Lung (tissue), 12 donors: Measurements from ENCODE around the gene CD44. TPM values are rescaled to one million over a fixed set of nuclear protein-coding genes. Genes with fewer than 3 reads are reported as not detected.

Source experiments
- ATAC-seq: fragments of 200-7000 bp; cut with Tn5 transposase; one replicate; pipeline ENCODE4 v1.9.1; 2020; ENCODE audit warnings: moderate number of reproducible peaks; ENCODE audit not compliant: insufficient read depth, low FRiP score
- DNase-seq, 3 donors: peaks; one replicate each; pipeline ENCODE4 v3.0.0-alpha.2; 2013 to 2017
- H3K27ac ChIP-seq, 2 donors: one replicate each; pipeline ENCODE4 v1.5.1; 2013; ENCODE audit warnings: mild to moderate bottlenecking in 2 of 2, moderate library complexity in 2 of 2, control low read depth in 1 of 2, inconsistent platforms in 1 of 2, low read depth in 1 of 2, low read length in 1 of 2
- H3K27me3 ChIP-seq, 3 donors: one replicate each; pipeline ENCODE4 v1.5.1; 2013; ENCODE audit warnings: low read length in 2 of 3; ENCODE audit not compliant: control insufficient read depth in 3 of 3, insufficient read depth in 3 of 3
- H3K36me3 ChIP-seq, 4 donors: one replicate each; pipeline ENCODE4 v1.5.1; 2013; ENCODE audit warnings: low read length in 4 of 4, mild to moderate bottlenecking in 1 of 4, moderate library complexity in 1 of 4; ENCODE audit not compliant: control insufficient read depth in 4 of 4, insufficient read depth in 4 of 4
- H3K4me1 ChIP-seq, 5 donors: one replicate each; pipeline ENCODE4 v1.5.1; 2013; ENCODE audit warnings: low read length in 5 of 5, mild to moderate bottlenecking in 2 of 5, moderate library complexity in 1 of 5; ENCODE audit not compliant: control insufficient read depth in 5 of 5, insufficient read depth in 5 of 5
- H3K4me3 ChIP-seq: one replicate; pipeline ENCODE4 v1.5.1; 2013; ENCODE audit warnings: mild to moderate bottlenecking, control low read depth, moderate library complexity
- H3K9ac ChIP-seq, 2 donors: one replicate each; pipeline ENCODE4 v1.5.1; 2013; ENCODE audit warnings: low read length in 2 of 2, control low read depth in 1 of 2; ENCODE audit not compliant: insufficient read depth in 1 of 2
- H3K9me3 ChIP-seq, 4 donors: one replicate each; pipeline ENCODE4 v1.5.1; 2013; ENCODE audit warnings: low read length in 3 of 4, mild to moderate bottlenecking in 1 of 4, moderate library complexity in 1 of 4; ENCODE audit not compliant: control insufficient read depth in 4 of 4, insufficient read depth in 3 of 4
- CTCF ChIP-seq: IDR thresholded peaks from 2 replicates; pipeline ENCODE4 v1.5.1; 2012; ENCODE audit warnings: mild to moderate bottlenecking; ENCODE audit errors: control extremely low read depth, extremely low read depth
- WGBS, 2 donors: extraction: QIAGEN DNeasy Blood & Tissue Kit; methylation state at CpG; one replicate each; pipeline ENCODE4 v1.1.7; 2013; 5-methylcytosine and 5-hydroxymethylcytosine counted together
- polyA plus RNA-seq, 2 donors: library from polyadenylated mRNA; stranded (reverse); fragments of 200-250 nt; gene quantifications; one replicate each; pipeline ENCODE4 v1.2.1, GENCODE V29; 2013
- total RNA-seq, 2 donors: library from RNA; depleted of rRNA in 1 of 2; stranded (reverse); fragments of >200 nt in 1 of 2; gene quantifications; one replicate each; pipeline ENCODE4 v1.2.1, GENCODE V29; 2014 to 2021
- donor health status: control.
- donor health status: control.
- donor health status: Bipolar disorder and iron deficiency.
- donor health status: healthy.
- donor health status: DM: yes; HTN: yes; CAD: no.

CD44 gene
- total and polyA plus RNA-seq, 4 donors, result 115 to 636 (median 544) TPM

DNA sequence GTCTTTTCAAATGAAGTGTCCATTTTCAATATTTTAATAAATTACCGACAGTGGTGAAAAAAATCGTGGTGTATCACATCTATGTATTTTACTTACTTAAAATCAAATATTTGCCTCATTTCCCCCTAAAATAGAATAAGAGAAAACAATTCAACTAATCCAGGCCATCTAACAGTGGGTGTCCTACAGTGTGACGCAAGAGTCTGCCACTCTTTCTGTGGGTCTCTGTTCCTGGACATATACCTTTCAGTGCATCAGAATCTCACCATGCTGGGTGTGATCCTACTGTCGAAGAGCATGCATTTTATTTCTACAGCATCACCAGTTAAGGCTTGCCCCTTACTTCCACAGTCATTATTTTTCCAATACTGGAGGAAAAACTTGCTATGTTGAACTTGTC lies 111.2 kb downstream of the CD44 start:
- ATAC-seq, result no peak
- H3K9ac ChIP-seq, result no peak overlapping the region
- H3K4me1 ChIP-seq, result peaks cover 0 to 2% (median 0%) of the 10 kb centered on the region in 5 donors
- no peak overlapping the region for H3K27ac ChIP-seq
- TF ChIP-seq CTCF, result no peak
- H3K9me3 ChIP-seq, result peaks cover 0 to 2% (median 0%) of the 10 kb centered on the region in 4 donors
- no peak for DNase-seq
- H3K27me3 ChIP-seq, result no peaks in the 10 kb centered on the region
- no peaks in the 10 kb centered on the region for H3K36me3 ChIP-seq
- 91 to 93% methylated on average over 4 of the region's 4 CpGs for WGBS, 2 donors
- H3K4me3 ChIP-seq, result no peak overlapping the region

DNA sequence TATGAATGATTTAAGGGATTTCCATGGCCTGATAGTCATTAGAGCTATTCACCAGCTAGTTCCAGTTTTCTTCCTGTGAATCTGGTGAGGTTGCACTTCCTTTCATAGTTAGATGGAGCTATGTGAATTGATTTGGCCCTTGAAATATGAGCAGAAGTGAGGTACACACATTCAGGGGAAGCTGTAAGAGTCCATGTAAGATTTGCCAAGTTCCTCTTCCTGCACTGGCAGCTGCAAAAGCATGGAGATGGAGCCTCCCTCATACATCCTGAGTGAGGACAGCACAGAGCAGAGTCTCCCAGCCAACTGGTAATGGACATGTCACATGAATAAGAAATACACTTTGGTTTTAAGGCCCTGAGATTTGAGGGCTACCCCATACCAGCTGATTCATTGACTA lies 111.7 kb downstream of the CD44 start:
- TF ChIP-seq CTCF, result no peak
- H3K36me3 ChIP-seq, result no peaks in the 10 kb centered on the region
- H3K27me3 ChIP-seq, result no peaks in the 10 kb centered on the region
- H3K4me3 ChIP-seq, result no peak overlapping the region
- no peak overlapping the region for H3K27ac ChIP-seq
- peaks cover 0 to 2% (median 0%) of the 10 kb centered on the region in 5 donors for H3K4me1 ChIP-seq
- DNase-seq (no peak), ATAC-seq (no peak)
- no peak overlapping the region for H3K9ac ChIP-seq
- peaks cover 0 to 2% (median 0%) of the 10 kb centered on the region in 4 donors for H3K9me3 ChIP-seq

- Histone ChIP-seq H3K9me3 (peaks cover 0 to 2% (median 0%) of the 10 kb centered on the region in 4 donors), H3K4me3 (no peak overlapping the region), H3K27me3 (no peaks in the 10 kb centered on the region), H3K27ac (no peak overlapping the region), H3K4me1 (no peaks in the 10 kb centered on the region), H3K9ac (no peak overlapping the region), H3K36me3 (no peaks in the 10 kb centered on the region)
- ATAC-seq (no peak), DNase-seq (no peak)
- TF ChIP-seq CTCF, result no peak
Observed at GRCh38 chr11:35253237-35253636, 114.3 kb downstream of the CD44 start.

- no peaks in the 10 kb centered on the region for H3K36me3 ChIP-seq
- H3K4me1 ChIP-seq, result no peaks in the 10 kb centered on the region
- no peak for TF ChIP-seq CTCF
- H3K27ac ChIP-seq, result no peak overlapping the region
- DNase-seq, result no peak
- H3K4me3 ChIP-seq, result no peak overlapping the region
- no peak overlapping the region for H3K9ac ChIP-seq
- H3K9me3 ChIP-seq, result peaks cover 0 to 2% (median 0%) of the 10 kb centered on the region in 4 donors
- no peaks in the 10 kb centered on the region for H3K27me3 ChIP-seq
- no peak for ATAC-seq
- WGBS, 2 donors, result 96 to 99% methylated on average over 2 of the region's 2 CpGs
Observed at GRCh38 chr11:35255514-35255913, 116.5 kb downstream of the CD44 start.
